Activated T-helper 2 cell treated with anti-CD3 and anti-CD28 coated beads, Interferon-gamma antibody, Interleukin-2, Interleukin-4, amounts not matched to agents 10 μg/mL and 5 μg/mL and 100 μg/mL, durations not matched to agents 14 hours and 24 hours and 36 hours (primary cell): Measurements from ENCODE around the gene TMEM141. TPM values are rescaled to one million over a fixed set of nuclear protein-coding genes. Genes with fewer than 3 reads are reported as not detected.
"Not testable (repeated sequence)": the region's sequence is repeated elsewhere in the genome, so short reads cannot be mapped to it uniquely, and the experiment has no call there.

Experiments
- DNase-seq: peaks from one replicate; pipeline ENCODE4 v3.0.0; 2021; ENCODE audit warnings: low spot score
- H3K27ac Mint-ChIP-seq: one replicate; pipeline ENCODE4 v1.8.0; 2021; ENCODE audit warnings: mixed read lengths
- H3K27me3 Mint-ChIP-seq: one replicate; pipeline ENCODE4 v1.8.0; 2021; ENCODE audit warnings: low read depth, mixed read lengths
- H3K36me3 Mint-ChIP-seq: one replicate; pipeline ENCODE4 v1.8.0; 2021; ENCODE audit warnings: low read depth, mixed read lengths
- H3K4me1 Mint-ChIP-seq: one replicate; pipeline ENCODE4 v1.8.0; 2021; ENCODE audit warnings: low read depth, mixed read lengths
- H3K4me3 Mint-ChIP-seq: one replicate; pipeline ENCODE4 v1.8.0; 2021; ENCODE audit warnings: low read depth, mild to moderate bottlenecking, moderate library complexity, mixed read lengths
- H3K9me3 Mint-ChIP-seq: one replicate; pipeline ENCODE4 v1.8.0; 2021; ENCODE audit warnings: mixed read lengths
- intact Hi-C: fragments of 100-400 bp; cut with micrococcal nuclease; formaldehyde crosslinking; loops from one replicate; pipeline ENCODE4 v1.15.1; 2023
- total RNA-seq: library from RNA; stranded (reverse); gene quantifications from 2 replicates; pipeline ENCODE4 v1.2.3, GENCODE V29; 2022

Gene TMEM141
- total RNA-seq, 1 donor from 2014 or later = 34.4 TPM

DNA sequence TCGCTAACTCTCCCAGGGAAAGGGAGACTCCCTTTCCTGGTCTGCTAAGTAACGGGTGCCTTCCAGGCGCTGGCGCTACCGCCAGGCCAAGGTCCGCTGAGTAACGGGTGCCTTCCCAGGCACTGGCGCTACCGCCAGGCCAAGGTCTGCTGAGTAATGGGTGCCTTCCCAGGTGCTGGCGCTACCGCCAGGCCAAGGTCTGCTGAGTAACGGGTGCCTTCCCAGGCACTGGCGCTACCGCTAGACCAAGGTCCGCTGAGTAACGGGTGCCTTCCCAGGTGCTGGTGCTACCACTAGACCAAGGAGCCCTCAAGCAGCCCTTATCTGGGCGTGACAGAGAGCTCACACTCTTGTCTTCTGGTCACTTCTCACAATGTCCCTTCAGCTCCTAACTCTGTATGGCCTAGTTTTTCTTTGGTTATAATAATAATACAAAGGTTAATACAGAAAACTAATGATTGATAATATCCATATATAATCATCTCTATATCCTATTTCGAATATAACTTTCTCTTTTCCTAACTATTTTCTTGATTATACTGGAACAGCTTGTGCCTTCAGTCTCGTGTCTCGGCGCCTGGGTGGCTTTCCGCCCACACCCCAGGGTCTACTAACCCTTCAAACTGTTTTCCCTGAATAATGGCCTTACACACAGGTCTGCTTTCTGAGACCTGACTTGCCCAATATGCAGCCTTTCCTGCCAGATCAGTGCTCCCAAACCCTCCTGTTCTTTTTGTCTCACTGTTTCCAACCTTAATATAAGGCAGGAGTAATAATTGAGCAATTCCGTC lies 5.4 kb upstream of the TMEM141 start:
- H3K4me3 Mint-ChIP-seq, H3K36me3 Mint-ChIP-seq, H3K27ac Mint-ChIP-seq, intact Hi-C loops, DNase-seq, H3K9me3 Mint-ChIP-seq: not testable (repeated sequence)
- Mint-ChIP-seq H3K4me1 (peaks cover 24% of the 10 kb centered on the region), H3K27me3 (peaks cover 23% of the 10 kb centered on the region)

DNA sequence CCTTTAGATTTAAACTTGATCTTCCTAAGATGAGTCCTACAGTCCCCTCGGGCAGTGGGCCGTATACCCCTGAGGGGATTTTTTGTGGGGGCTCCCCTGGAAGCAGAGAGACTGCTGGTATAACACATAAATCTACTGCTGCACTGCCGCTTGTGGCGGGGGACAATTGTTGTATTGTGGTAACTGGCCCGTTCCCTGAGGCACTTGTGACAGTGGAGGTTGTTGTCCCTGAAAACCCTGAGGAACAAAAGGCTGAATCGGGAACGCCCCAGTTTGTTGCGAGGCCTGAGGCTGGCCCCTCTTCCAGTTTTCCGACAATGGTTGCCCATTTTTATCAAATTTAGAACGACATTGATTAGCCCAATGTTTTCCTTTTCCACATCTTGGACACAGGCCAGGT lies 4.7 kb upstream of the TMEM141 start:
- intact Hi-C loops = no loop called here
- peaks cover 20% of the 10 kb centered on the region for H3K27me3 Mint-ChIP-seq
- H3K9me3 Mint-ChIP-seq = no peaks in the 10 kb centered on the region
- no peak overlapping the region for H3K27ac Mint-ChIP-seq
- peaks cover 24% of the 10 kb centered on the region for H3K4me1 Mint-ChIP-seq
- H3K36me3 Mint-ChIP-seq = no peaks in the 10 kb centered on the region
- H3K4me3 Mint-ChIP-seq = no peak overlapping the region
- DNase-seq = no peak

- H3K36me3 Mint-ChIP-seq, H3K27ac Mint-ChIP-seq, DNase-seq, H3K4me3 Mint-ChIP-seq, H3K9me3 Mint-ChIP-seq: not testable (repeated sequence)
- Mint-ChIP-seq H3K27me3 (peaks cover 17% of the 10 kb centered on the region), H3K4me1 (peaks cover 26% of the 10 kb centered on the region)
- intact Hi-C loops = loop anchor here (1.0 kb wide), 1 partner anchor 248 kb away; no protein-coding TSS in a partner anchor
These were observed 4.2 kb upstream of the TMEM141 start for GRCh38 chr9:136786983-136787382.

- no peak overlapping the region for H3K4me3 Mint-ChIP-seq
- H3K27ac Mint-ChIP-seq = peak overlapping the region; percentile 21
- peaks cover 4% of the 10 kb centered on the region for H3K36me3 Mint-ChIP-seq
These were observed 3.3 kb upstream of the TMEM141 start for GRCh38 chr9:136787690-136788400.

DNA sequence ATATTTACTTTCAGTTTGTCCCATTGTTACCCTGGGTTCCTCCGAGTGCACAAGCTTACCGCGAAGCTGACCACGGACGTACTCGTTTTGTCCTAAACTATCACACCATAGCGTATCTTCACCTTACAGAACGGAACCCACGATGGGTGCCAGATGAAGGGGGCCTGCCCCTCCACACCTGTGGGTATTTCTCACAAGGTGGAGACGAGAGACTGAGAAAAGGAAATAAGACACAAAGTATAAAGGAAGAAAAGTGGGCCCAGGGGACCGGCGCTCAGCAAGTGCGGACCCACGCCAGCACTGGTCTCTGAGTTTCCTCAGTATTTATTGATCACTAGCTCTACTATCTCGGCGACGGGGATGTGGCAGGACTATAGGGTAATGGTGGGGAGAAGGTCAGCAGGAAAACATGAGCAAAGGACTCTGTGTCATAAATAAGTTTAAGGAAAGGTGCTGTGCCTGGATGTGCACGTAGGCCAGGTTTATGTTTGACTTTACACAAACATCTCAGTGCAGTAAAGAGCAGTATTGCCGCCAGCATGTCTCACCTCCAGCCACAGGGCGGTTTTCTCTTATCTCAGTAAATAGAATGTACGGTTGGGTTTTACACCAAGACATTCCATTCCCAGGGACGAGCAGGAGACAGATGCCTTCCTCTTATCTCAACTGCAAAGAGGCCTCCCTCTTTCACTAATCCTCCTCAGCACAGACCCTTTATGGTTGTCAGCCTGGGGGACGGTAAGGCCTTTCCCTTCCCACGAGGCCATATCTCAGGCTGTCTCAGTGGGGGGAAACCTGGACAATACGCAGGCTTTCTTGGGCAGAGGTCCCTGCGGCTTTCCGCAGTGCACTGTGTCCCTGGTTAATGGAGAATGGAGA lies 2.3 kb upstream of the TMEM141 start:
- intact Hi-C loops, DNase-seq, H3K4me3 Mint-ChIP-seq, H3K9me3 Mint-ChIP-seq, H3K36me3 Mint-ChIP-seq, H3K27me3 Mint-ChIP-seq, H3K27ac Mint-ChIP-seq: not testable (repeated sequence)
- peaks cover 30% of the 10 kb centered on the region for H3K4me1 Mint-ChIP-seq

More at GRCh38 chr9:136787690-136788400, 3.3 kb upstream of the TMEM141 start:
- peaks cover 30% of the 10 kb centered on the region for H3K4me1 Mint-ChIP-seq
- peak; percentile 70 for DNase-seq
- peaks cover 12% of the 10 kb centered on the region for H3K27me3 Mint-ChIP-seq
- H3K9me3 Mint-ChIP-seq = no peaks in the 10 kb centered on the region
- intact Hi-C loops = loop anchor here (1.0 kb wide), 1 partner anchor 247 kb away; no protein-coding TSS in a partner anchor

GRCh38 chr9:136789523-136789937 lies 1.6 kb upstream of the TMEM141 start:
- peaks cover 9% of the 10 kb centered on the region for H3K27me3 Mint-ChIP-seq
- no peak overlapping the region for H3K27ac Mint-ChIP-seq
- peaks cover 29% of the 10 kb centered on the region for H3K4me1 Mint-ChIP-seq
- peaks cover 9% of the 10 kb centered on the region for H3K36me3 Mint-ChIP-seq
- H3K4me3 Mint-ChIP-seq = no peak overlapping the region
- intact Hi-C loops = no loop called here
- DNase-seq = no peak
- H3K9me3 Mint-ChIP-seq = no peaks in the 10 kb centered on the region

DNA sequence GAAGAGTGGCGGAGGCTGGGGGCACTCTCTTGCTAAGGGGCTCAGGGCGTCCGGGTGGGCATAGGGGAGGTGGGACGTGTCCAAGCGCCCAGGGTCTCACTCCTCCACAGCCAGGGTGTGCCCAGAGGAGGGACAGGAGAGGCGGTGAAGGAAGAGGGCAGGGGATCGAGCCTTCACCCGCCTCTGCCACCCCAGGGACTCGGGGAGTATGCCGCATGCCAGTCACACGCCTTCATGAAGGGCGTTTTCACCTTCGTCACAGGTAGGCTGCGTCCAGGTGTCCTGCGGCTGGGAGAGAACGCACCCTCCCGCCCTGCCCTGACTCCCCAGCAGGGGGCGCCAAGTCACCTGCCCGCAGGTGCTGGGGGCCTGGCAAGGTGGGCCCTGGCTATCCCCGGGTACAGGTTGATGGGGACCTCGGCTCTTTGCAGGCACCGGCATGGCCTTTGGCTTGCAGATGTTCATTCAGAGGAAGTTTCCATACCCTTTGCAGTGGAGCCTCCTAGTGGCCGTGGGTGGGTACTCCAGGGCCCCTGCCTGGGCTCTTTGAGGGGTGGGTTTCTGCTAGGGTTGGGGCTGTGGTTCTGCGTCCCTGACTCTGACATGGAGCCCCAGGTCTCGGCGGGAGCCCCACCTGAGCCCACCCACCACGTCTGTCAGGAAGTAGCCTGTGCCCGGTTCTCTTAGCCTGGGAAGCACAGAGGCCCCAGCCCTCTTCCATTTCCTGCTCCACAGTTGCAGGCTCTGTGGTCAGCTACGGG lies 552 bp downstream of the TMEM141 start:
- peaks cover 9% of the 10 kb centered on the region for H3K36me3 Mint-ChIP-seq
- H3K27ac Mint-ChIP-seq = peak overlapping the region; percentile 80
- H3K4me1 Mint-ChIP-seq = peaks cover 23% of the 10 kb centered on the region
- H3K9me3 Mint-ChIP-seq = no peaks in the 10 kb centered on the region
- H3K27me3 Mint-ChIP-seq = peaks cover 9% of the 10 kb centered on the region
- peak overlapping the region; percentile 80 for H3K4me3 Mint-ChIP-seq
- intact Hi-C loops = loop anchor here (1.0 to 2.0 kb wide), 3 partner anchors 9 to 201 kb away; partner anchors contain the start of genes PAXX and PHPT1
- DNase-seq = peak; percentile 60

DNA sequence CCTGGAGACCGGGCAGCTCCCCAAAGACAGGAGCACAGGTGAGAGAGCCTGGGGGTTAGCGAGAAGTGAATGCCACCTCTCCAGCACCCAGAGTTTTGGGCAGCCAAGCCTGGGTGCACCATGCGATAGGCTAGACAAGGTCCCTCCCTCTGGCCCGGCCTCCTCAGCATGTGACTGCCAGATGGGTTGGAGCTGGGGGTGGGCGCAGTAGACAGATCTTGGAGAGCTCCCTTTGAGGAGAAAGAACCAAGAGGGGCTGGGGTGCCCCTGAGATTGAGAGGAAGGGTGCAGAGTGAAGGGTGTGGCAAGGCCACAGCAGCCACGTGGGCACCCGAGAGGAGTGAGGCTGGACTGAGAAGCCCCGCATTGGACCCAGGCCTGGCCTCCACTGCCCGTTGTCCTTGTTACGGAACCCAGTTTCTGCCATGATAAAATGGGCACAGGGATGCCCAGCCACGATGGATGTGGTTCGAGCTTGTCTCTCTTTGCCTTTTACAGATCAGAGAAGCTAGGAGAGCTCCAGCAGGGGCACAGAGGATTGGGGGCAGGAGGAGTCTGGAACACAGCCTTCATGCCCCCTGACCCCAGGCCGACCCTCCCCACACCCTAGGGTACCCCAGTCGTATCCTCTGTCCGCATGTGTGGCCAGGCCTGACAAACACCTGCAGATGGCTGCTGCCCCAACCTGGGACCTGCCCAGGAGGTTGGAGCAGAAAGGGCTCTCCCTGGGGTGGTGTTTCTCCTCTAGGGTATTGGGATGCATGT lies 1.4 kb downstream of the TMEM141 start:
- Mint-ChIP-seq H3K36me3 (peaks cover 9% of the 10 kb centered on the region), H3K27me3 (peaks cover 11% of the 10 kb centered on the region), H3K27ac (peak overlapping the region; percentile 40), H3K9me3 (no peaks in the 10 kb centered on the region), H3K4me1 (peaks cover 20% of the 10 kb centered on the region), H3K4me3 (peak overlapping the region; percentile 80)
- intact Hi-C loops = no loop called here
- no peak for DNase-seq

DNA sequence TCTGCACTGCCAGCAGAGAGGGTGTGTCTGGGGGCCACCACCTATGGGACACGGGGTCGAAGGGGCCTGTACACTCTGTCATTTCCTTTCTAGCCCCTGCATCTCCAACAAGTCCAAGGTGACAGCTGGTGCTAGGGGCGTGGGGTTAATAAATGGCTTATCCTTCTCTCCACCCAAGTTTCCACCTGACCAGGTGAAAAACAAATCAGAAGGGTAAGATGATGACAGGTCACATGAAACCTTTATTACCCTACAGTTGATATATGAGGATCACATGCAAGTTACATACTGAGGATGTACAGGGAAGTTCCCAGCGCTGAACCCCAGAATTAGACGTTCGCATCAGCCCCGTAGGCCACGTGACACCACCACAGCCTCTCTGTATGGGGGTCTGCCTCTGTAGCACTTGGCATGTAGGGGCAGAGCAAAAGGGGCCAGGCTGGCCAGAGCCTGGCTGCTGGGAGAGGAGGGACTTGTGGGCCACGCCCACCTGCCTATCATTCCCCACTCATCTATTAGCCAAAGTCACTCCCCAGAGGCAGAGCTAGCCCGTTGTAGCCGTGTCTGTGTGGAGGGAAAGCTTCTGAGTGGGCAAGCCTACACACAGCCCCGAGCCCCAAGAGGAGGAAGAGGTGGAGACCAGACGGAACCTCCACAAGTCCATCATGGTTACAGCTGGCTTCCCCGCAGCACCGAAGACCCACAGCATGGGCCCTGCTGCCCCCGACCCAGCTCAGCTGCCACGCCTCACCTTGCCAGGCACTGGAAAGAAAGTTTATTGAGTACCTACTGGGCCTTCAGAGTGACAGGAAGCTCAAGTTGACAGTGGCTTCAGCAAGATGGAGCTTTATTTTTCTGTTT lies 2.2 kb downstream of the TMEM141 start:
- peaks cover 12% of the 10 kb centered on the region for H3K4me1 Mint-ChIP-seq
- H3K4me3 Mint-ChIP-seq = peak overlapping the region; percentile 30
- H3K27ac Mint-ChIP-seq = no peak overlapping the region
- no peaks in the 10 kb centered on the region for H3K9me3 Mint-ChIP-seq
- H3K36me3 Mint-ChIP-seq = peaks cover 9% of the 10 kb centered on the region
- DNase-seq = no peak
- peaks cover 11% of the 10 kb centered on the region for H3K27me3 Mint-ChIP-seq
- intact Hi-C loops = no loop called here

GRCh38 chr9:136794281-136794999 lies 3.3 kb downstream of the TMEM141 start:
- intact Hi-C loops = no loop called here
- DNase-seq = no peak
- H3K27me3 Mint-ChIP-seq = peaks cover 11% of the 10 kb centered on the region
- H3K4me3 Mint-ChIP-seq = no peak overlapping the region
- H3K36me3 Mint-ChIP-seq = peaks cover 9% of the 10 kb centered on the region
- H3K4me1 Mint-ChIP-seq = peaks cover 9% of the 10 kb centered on the region
- no peaks in the 10 kb centered on the region for H3K9me3 Mint-ChIP-seq
- peak overlapping the region; percentile 12 for H3K27ac Mint-ChIP-seq
